Fibroblast of lung (primary cell): ENCODE results near the gene PPP2R5C. TPM values are rescaled to one million over a fixed set of nuclear protein-coding genes. Genes with fewer than 3 reads are reported as not detected.
A peak's percentile ranks its signal among the peaks of the same experiment; 100 is the strongest.

Source experiments
- DNase-seq, 2 donors: peaks; one replicate each; pipeline versions ENCODE4 v3.0.0 to v3.0.0-alpha.2; 2010; ENCODE audit warnings: low read depth in 2 of 2
- H2AFZ ChIP-seq: 2 replicates; pipeline ENCODE4 v1.5.1; 2012; ENCODE audit warnings: low read length, control low read depth, inconsistent platforms
- H3K27ac ChIP-seq: 2 replicates; pipeline ENCODE4 v1.5.1; 2011; ENCODE audit warnings: low read length, control low read depth; ENCODE audit not compliant: insufficient read depth
- H3K27me3 ChIP-seq: 2 replicates; pipeline ENCODE4 v1.5.1; 2011; ENCODE audit warnings: mild to moderate bottlenecking, low read length; ENCODE audit not compliant: control insufficient read depth, insufficient read depth
- H3K36me3 ChIP-seq: 2 replicates; pipeline ENCODE4 v1.5.1; 2011; ENCODE audit warnings: low read length; ENCODE audit not compliant: control insufficient read depth, insufficient read depth
- H3K4me1 ChIP-seq: 2 replicates; pipeline ENCODE4 v1.5.1; 2011; ENCODE audit warnings: low read length; ENCODE audit not compliant: control insufficient read depth, insufficient read depth; ENCODE audit errors: extremely low read depth
- H3K4me2 ChIP-seq: 2 replicates; pipeline ENCODE4 v1.5.1; 2011; ENCODE audit warnings: low read length, control low read depth; ENCODE audit not compliant: insufficient read depth; ENCODE audit errors: extremely low read depth
- H3K4me3 ChIP-seq, 4 experiments: fragments of 200-600 bp in 1 of 4; sonication (generic) in 1 of 4; replicated peaks in 1 of 4; 2 replicates each; pipeline ENCODE4 v1.5.1; 2011 to 2016; ENCODE audit warnings: low read length in 4 of 4, low read depth in 3 of 4, mild to moderate bottlenecking in 3 of 4, control low read depth in 2 of 4, inconsistent platforms in 1 of 4, mixed read lengths in 1 of 4; ENCODE audit not compliant: insufficient read depth in 1 of 4; ENCODE audit errors: control extremely low read depth in 1 of 4
- H3K79me2 ChIP-seq: 2 replicates; pipeline ENCODE4 v1.5.1; 2012; ENCODE audit warnings: mild to moderate bottlenecking, low read length, inconsistent platforms; ENCODE audit not compliant: control insufficient read depth, insufficient read depth
- H3K9ac ChIP-seq: 2 replicates; pipeline ENCODE4 v1.5.1; 2011; ENCODE audit warnings: mild to moderate bottlenecking, low read length, control low read depth; ENCODE audit not compliant: insufficient read depth
- H3K9me3 ChIP-seq: 2 replicates; pipeline ENCODE4 v1.5.1; 2012; ENCODE audit warnings: low read depth, low read length; ENCODE audit not compliant: control insufficient read depth, insufficient read depth
- H4K20me1 ChIP-seq: 2 replicates; pipeline ENCODE4 v1.5.1; 2011; ENCODE audit warnings: low read length; ENCODE audit not compliant: control insufficient read depth, insufficient read depth; ENCODE audit errors: extremely low read depth
- CTCF ChIP-seq, 2 donors: IDR thresholded peaks in 1 of 2; conservative IDR thresholded peaks in 1 of 2; 1 replicate in 1 of 2; 2 replicates in 1 of 2; pipeline ENCODE4 v1.5.1; 2011 to 2012; ENCODE audit warnings: low read length in 2 of 2, control low read depth in 1 of 2, inconsistent platforms in 1 of 2, low read depth in 1 of 2, mild to moderate bottlenecking in 1 of 2
- EZH2 ChIP-seq: IDR thresholded peaks from 2 replicates; pipeline ENCODE4 v1.5.1; 2012; ENCODE audit warnings: low read length, control low read depth, mild to moderate bottlenecking; ENCODE audit errors: missing control alignments
- polyA plus RNA-seq, 2 donors: library from polyadenylated mRNA; depleted of rRNA in 1 of 2; stranded (reverse) in 1 of 2; unstranded in 1 of 2; fragments of >200 nt; gene quantifications; 2 replicates each; pipeline ENCODE4 v1.2.1, GENCODE V29; 2011 to 2012; ENCODE audit warnings: missing spikeins in 1 of 2
- total RNA-seq: library from RNA; depleted of rRNA; stranded (reverse); fragments of >200 nt; gene quantifications from 2 replicates; pipeline ENCODE4 v1.2.1, GENCODE V29; 2014

The PPP2R5C gene
- total and polyA plus RNA-seq, 2 donors (not counting 1 experiment from before 2014, with no cell fraction given) = 86.0 to 116 TPM

DNA sequence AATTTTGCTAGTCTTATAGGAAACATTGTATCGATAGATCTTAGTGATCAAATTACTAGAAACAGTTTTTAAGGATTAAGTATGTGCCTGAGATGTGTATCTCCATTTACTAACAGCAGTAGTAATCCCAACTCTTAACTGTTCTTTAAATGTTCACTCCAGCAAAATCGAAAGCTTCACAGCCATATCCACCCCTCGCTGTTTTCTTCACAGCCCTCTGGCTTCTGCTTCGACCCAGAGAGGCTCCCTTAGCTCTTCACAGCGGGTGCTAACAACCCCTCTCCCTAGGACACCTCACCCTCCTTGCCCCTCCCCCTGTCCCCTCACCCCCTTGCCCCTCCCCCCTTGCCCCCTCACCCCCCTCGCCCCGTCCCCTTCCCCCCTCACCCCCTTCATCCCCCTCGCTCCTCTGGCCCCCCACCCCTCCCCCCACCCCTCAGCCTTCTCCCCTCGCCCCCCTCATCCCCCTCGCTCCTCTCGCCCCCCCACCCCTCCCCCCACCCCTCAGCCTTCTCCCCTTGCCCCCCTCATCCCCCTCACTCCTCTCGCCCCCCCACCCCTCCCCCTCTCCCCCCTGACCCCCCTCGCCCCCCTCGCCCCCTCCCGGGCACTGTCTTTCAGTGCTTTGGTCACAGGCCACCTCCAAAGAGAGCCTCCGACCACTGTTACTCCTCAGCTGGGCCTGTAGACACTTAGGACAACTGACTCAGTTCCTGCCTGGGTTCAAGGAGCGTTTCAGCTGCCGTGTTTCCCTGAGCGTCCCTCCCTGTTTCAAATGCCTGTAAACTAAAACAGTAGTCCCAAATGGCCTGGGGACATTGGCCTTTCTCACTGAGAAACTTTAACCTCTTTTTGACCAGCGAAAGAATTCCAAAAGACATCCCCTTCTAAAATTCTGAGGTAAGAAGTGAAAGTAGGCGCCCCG is 156.8 kb downstream of the PPP2R5C start:
- TF ChIP-seq CTCF (conservative IDR thresholded peaks at IDR 0.05 in 1 of 2, IDR thresholded peaks at IDR 0.05 in 1 of 2; ENCODE audit: low read depth in 1 of 2, low read length in 2 of 2) = no peak
- TF ChIP-seq EZH2 = no peak
- Histone ChIP-seq H2AFZ (no peak overlapping the region), H3K4me3 (peak overlapping the region in 1 of 4 experiments; percentile 8), H3K9ac (no peak overlapping the region), H3K27me3 (no peaks in the 10 kb centered on the region), H3K36me3 (no peaks in the 10 kb centered on the region), H3K79me2 (no peaks in the 10 kb centered on the region), H3K27ac (no peak overlapping the region), H3K9me3 (no peaks in the 10 kb centered on the region), H3K4me1 (no peaks in the 10 kb centered on the region), H4K20me1 (no peaks in the 10 kb centered on the region), H3K4me2 (no peak overlapping the region)
- peak in 1 of 2 donors; percentile 7 for DNase-seq

- H3K9me3 ChIP-seq = no peaks in the 10 kb centered on the region
- no peak for DNase-seq
- H3K4me1 ChIP-seq = no peaks in the 10 kb centered on the region
- TF ChIP-seq EZH2 (no peak), CTCF (conservative IDR thresholded peaks at IDR 0.05 in 1 of 2, IDR thresholded peaks at IDR 0.05 in 1 of 2; ENCODE audit: low read depth in 1 of 2, low read length in 2 of 2) (no peak)
- no peaks in the 10 kb centered on the region for H4K20me1 ChIP-seq
- no peak overlapping the region for H3K27ac ChIP-seq
- no peak overlapping the region for H3K4me2 ChIP-seq
- H2AFZ ChIP-seq = no peak overlapping the region
- no peaks in the 10 kb centered on the region for H3K79me2 ChIP-seq
- H3K9ac ChIP-seq = no peak overlapping the region
- H3K4me3 ChIP-seq = no peak overlapping the region
- H3K36me3 ChIP-seq = no peaks in the 10 kb centered on the region
- H3K27me3 ChIP-seq = no peaks in the 10 kb centered on the region
Observed at GRCh38 chr14:101920271-101920670, 158.8 kb downstream of the PPP2R5C start.

DNA sequence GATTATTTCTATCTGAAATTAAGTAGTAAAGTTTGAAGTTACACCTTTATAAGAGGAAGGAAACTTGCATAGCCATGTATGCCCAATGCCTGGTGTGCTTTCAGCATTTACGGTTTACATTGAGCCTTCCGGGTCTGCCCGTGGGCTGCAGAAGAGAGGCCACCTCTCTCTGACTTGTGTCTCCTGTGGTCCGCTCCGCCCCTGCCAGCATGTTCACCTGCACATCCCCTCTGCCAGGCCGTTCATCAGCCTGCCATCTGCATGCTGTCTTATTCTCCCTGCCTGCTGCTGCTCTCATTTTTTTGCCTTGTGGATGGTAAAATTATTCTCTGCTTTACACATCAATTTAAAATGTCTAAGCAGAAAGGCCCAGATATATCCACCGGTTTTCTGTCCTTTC is 161.4 kb downstream of the PPP2R5C start:
- DNase-seq = no peak

More for the DNA sequence above, 161.4 kb downstream of the PPP2R5C start:
- Histone ChIP-seq H4K20me1 (no peaks in the 10 kb centered on the region), H2AFZ (no peak overlapping the region), H3K9ac (no peak overlapping the region), H3K27me3 (no peaks in the 10 kb centered on the region), H3K27ac (no peak overlapping the region), H3K9me3 (no peaks in the 10 kb centered on the region), H3K4me2 (no peak overlapping the region), H3K4me3 (no peak overlapping the region), H3K36me3 (no peaks in the 10 kb centered on the region), H3K79me2 (no peaks in the 10 kb centered on the region), H3K4me1 (peaks cover 6% of the 10 kb centered on the region)
- TF ChIP-seq EZH2 (no peak), CTCF (conservative IDR thresholded peaks at IDR 0.05 in 1 of 2, IDR thresholded peaks at IDR 0.05 in 1 of 2; ENCODE audit: low read depth in 1 of 2, low read length in 2 of 2) (no peak)
